ENCODE data around the gene GSK3A.

Gene GSK3A

GRCh38 chr19:42249149-42249750 is 6.8 kb upstream of the GSK3A start (continued):
- TF ChIP-seq PATZ1 (CRISPR knock-in tag; IDR thresholded peaks at IDR 0.05; ENCODE audit: borderline replicate concordance): no peak
- TF ChIP-seq CSDC2 (CRISPR knock-in tag; IDR thresholded peaks at IDR 0.05): no peak
- no peak for TF ChIP-seq ZFP30 (CRISPR knock-in tag; IDR thresholded peaks at IDR 0.05)
- no peak for TF ChIP-seq CREB5 (CRISPR knock-in tag; IDR thresholded peaks at IDR 0.05; ENCODE audit: low read depth)
- no peak for TF ChIP-seq ISL1 (CRISPR knock-in tag; IDR thresholded peaks at IDR 0.05)
- TF ChIP-seq OSR1 (CRISPR knock-in tag; IDR thresholded peaks at IDR 0.05): no peak
- TF ChIP-seq ZNF70 (CRISPR knock-in tag; IDR thresholded peaks at IDR 0.05): no peak
- TF ChIP-seq POU6F1 (CRISPR knock-in tag; IDR thresholded peaks at IDR 0.05; ENCODE audit: borderline replicate concordance, low read depth): no peak

GRCh38 chr19:42248270-42249148 is 6.1 kb upstream of the GSK3A start:
- no peak for TF ChIP-seq ZFP3 (CRISPR knock-in tag; IDR thresholded peaks at IDR 0.05)
- no peak for TF ChIP-seq ESRRG (CRISPR knock-in tag; IDR thresholded peaks at IDR 0.05)
- TF ChIP-seq TOX (CRISPR knock-in tag; IDR thresholded peaks at IDR 0.05; ENCODE audit: borderline replicate concordance): no peak
- TF ChIP-seq PPARA (CRISPR knock-in tag; IDR thresholded peaks at IDR 0.05; ENCODE audit: borderline replicate concordance): no peak
- no peak for TF ChIP-seq BACH2 (CRISPR knock-in tag; IDR thresholded peaks at IDR 0.05; ENCODE audit: borderline replicate concordance)
- no peak for TF ChIP-seq TSHZ2 (CRISPR knock-in tag; IDR thresholded peaks at IDR 0.05)
- no peak for ATAC-seq

- no peak for ATAC-seq
- TF ChIP-seq ZNF565 (CRISPR knock-in tag; conservative IDR thresholded peaks at IDR 0.05; ENCODE audit: low read depth) (no peak), TCF4 (CRISPR knock-in tag; IDR thresholded peaks at IDR 0.05; ENCODE audit: borderline replicate concordance) (no peak), TSHZ2 (CRISPR knock-in tag; IDR thresholded peaks at IDR 0.05) (no peak), OSR1 (CRISPR knock-in tag; IDR thresholded peaks at IDR 0.05) (no peak), POU6F1 (CRISPR knock-in tag; IDR thresholded peaks at IDR 0.05; ENCODE audit: borderline replicate concordance, low read depth) (no peak), PATZ1 (CRISPR knock-in tag; IDR thresholded peaks at IDR 0.05; ENCODE audit: borderline replicate concordance) (no peak), SNAI2 (CRISPR knock-in tag; IDR thresholded peaks at IDR 0.05) (no peak)
Observed at GRCh38 chr19:42247640-42248199, 5.3 kb upstream of the GSK3A start.
